ENCODE data around the gene ST8SIA4. TPM values are rescaled to one million over a fixed set of nuclear protein-coding genes. Genes with fewer than 3 reads are reported as not detected.

ST8SIA4 gene
- total RNA-seq, 2 donors from 2014 or later = 25.2 to 47.0 TPM

DNA sequence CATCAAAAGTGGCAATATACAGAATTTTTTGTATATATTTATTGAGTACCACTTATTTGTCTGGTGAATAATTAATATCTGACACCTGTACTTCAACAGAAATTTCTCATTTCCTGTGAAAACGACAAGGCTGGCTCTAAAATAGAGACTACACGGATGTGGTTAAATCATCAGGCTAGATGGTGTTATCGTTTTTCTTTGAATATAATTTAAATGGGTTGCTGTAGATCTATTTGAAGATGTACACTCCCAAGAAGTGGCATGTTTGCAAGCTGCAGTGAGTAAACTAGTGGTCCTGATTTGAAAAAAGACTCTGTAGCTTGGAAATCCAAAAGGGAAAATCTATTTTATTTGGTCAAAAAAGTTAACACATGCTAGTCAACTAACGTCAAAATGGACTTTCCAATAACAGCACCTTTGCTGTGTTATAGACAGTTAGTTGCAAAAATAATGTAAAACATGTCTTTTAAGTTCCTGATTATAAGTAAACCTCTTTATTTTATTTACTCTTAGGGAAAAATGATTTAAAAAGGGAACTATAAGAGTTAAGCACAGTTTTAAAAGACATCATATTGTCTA is 13.8 kb downstream of the ST8SIA4 start:
- H3K27ac Mint-ChIP-seq = no peak overlapping the region
- H3K4me1 Mint-ChIP-seq = no peaks in the 10 kb centered on the region
- peaks cover 48% of the 10 kb centered on the region for H3K36me3 ChIP-seq (ENCODE audit: control insufficient read depth, insufficient read depth, low read length)
- WGBS, 2 experiments (ENCODE audit: insufficient coverage in 1 of 2, insufficient read length in 1 of 2) = 79 to 100% methylated on average over 1 to 4 of the region's 4 CpGs
- peaks cover 10% of the 10 kb centered on the region for H3K36me3 Mint-ChIP-seq (ENCODE audit: low read depth)
- H3K4me1 ChIP-seq (ENCODE audit: control insufficient read depth, insufficient read depth, low read length) = no peaks in the 10 kb centered on the region
- H3K27ac ChIP-seq (ENCODE audit: low read depth, low read length) = no peak overlapping the region
- H3K27me3 Mint-ChIP-seq (ENCODE audit: insufficient read depth) = no peaks in the 10 kb centered on the region
- no peaks in the 10 kb centered on the region for H3K27me3 ChIP-seq (ENCODE audit: control insufficient read depth, insufficient read depth, low read length, poor library complexity, severe bottlenecking)
- no peaks in the 10 kb centered on the region for H3K9me3 Mint-ChIP-seq
- H3K4me3 ChIP-seq (ENCODE audit: low read length) = no peak overlapping the region
- no peak overlapping the region for H3K9ac ChIP-seq (ENCODE audit: extremely low read depth, low read length, poor library complexity, severe bottlenecking)
- TF ChIP-seq, protein P1, sequence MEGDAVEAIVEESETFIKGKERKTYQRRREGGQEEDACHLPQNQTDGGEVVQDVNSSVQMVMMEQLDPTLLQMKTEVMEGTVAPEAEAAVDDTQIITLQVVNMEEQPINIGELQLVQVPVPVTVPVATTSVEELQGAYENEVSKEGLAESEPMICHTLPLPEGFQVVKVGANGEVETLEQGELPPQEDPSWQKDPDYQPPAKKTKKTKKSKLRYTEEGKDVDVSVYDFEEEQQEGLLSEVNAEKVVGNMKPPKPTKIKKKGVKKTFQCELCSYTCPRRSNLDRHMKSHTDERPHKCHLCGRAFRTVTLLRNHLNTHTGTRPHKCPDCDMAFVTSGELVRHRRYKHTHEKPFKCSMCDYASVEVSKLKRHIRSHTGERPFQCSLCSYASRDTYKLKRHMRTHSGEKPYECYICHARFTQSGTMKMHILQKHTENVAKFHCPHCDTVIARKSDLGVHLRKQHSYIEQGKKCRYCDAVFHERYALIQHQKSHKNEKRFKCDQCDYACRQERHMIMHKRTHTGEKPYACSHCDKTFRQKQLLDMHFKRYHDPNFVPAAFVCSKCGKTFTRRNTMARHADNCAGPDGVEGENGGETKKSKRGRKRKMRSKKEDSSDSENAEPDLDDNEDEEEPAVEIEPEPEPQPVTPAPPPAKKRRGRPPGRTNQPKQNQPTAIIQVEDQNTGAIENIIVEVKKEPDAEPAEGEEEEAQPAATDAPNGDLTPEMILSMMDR (conservative IDR thresholded peaks at IDR 0.05) = no peak
- no peak overlapping the region for H3K4me3 Mint-ChIP-seq
- no peaks in the 10 kb centered on the region for H3K9me3 ChIP-seq (ENCODE audit: control insufficient read depth, low read length)
- DNase-seq = no peak

DNA sequence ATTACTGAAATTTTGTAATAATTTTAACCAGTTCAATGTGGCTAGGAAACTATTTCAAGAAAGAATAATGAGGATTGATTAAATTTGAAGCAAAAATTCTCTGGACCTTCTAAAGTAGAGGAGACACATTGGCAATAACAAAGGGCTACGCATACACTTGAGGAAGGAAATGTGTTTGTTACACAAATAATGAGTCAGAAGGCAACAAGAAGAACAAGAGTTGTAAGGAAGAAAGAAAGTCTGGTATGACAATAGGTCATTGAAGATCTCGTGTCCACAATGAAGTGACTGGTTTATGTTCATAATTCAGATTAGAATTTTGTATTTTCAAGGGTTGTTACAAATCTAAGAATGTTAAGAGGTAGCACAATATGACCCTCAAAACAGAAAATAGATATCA is 25.8 kb downstream of the ST8SIA4 start:
- H3K27ac Mint-ChIP-seq = no peak overlapping the region
- H3K36me3 Mint-ChIP-seq (ENCODE audit: low read depth) = peaks cover 21% of the 10 kb centered on the region

DNA sequence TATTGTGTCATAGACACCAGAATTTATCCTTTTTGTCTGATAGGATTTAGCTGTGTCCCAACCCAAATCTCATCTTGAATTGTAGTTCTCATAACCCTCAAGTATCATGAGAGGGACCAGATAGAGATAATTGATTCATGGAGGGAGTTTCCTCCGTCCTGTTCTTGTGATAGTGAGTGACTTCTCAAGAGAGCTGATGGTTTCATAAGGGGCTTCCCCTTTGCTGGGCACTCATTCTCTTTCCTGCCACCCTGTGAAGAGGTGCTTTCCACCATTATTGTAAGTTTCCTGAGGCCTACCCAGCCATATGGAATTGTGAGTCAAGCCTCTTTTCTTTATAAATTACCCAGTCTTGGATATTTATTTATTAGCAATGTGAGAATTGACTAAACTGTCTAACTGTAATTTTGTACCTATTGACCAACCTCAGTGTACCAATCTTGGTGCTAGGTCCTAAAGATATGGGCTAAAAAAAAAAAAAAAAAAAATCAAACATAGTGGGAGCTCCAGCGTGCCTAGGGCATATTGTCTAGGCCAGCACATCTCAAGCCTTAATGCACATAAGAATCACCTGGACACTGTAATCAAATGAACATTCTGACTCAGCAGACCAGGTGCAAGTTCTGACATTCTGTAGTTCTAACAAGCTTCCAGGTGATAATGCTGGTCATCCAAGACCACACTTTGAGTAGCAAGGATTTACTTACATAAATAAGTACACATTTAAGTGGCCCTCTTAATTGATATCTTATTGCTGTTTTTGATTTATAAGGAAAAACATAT is 30.5 kb downstream of the ST8SIA4 start:
- Histone ChIP-seq H3K36me3 (ENCODE audit: control insufficient read depth, insufficient read depth, low read length) (peaks cover 67% of the 10 kb centered on the region), H3K9me3 (ENCODE audit: control insufficient read depth, low read length) (no peaks in the 10 kb centered on the region), H3K27me3 (ENCODE audit: control insufficient read depth, insufficient read depth, low read length, poor library complexity, severe bottlenecking) (no peaks in the 10 kb centered on the region), H3K4me3 (ENCODE audit: low read length) (no peak overlapping the region), H3K4me1 (ENCODE audit: control insufficient read depth, insufficient read depth, low read length) (no peaks in the 10 kb centered on the region), H3K9ac (ENCODE audit: extremely low read depth, low read length, poor library complexity, severe bottlenecking) (no peak overlapping the region), H3K27ac (ENCODE audit: low read depth, low read length) (no peak overlapping the region)
- Mint-ChIP-seq H3K4me3 (no peak overlapping the region), H3K27me3 (ENCODE audit: insufficient read depth) (no peaks in the 10 kb centered on the region), H3K27ac (no peak overlapping the region), H3K36me3 (ENCODE audit: low read depth) (peaks cover 17% of the 10 kb centered on the region), H3K9me3 (no peaks in the 10 kb centered on the region), H3K4me1 (peaks cover 13% of the 10 kb centered on the region)
- TF ChIP-seq, protein P1 (conservative IDR thresholded peaks at IDR 0.05) = no peak
- DNase-seq = no peak
- 92 to 100% methylated on average over 2 of the region's 2 CpGs for WGBS, 2 experiments (ENCODE audit: insufficient coverage in 1 of 2, insufficient read length in 1 of 2)

More for the DNA sequence above, 25.8 kb downstream of the ST8SIA4 start:
- no peaks in the 10 kb centered on the region for H3K9me3 ChIP-seq (ENCODE audit: control insufficient read depth, low read length)
- H3K4me1 ChIP-seq (ENCODE audit: control insufficient read depth, insufficient read depth, low read length) = no peaks in the 10 kb centered on the region
- H3K36me3 ChIP-seq (ENCODE audit: control insufficient read depth, insufficient read depth, low read length) = peaks cover 77% of the 10 kb centered on the region
- TF ChIP-seq, protein P1 (conservative IDR thresholded peaks at IDR 0.05) = no peak
- Mint-ChIP-seq H3K9me3 (no peaks in the 10 kb centered on the region), H3K4me1 (peaks cover 13% of the 10 kb centered on the region), H3K27me3 (ENCODE audit: insufficient read depth) (no peaks in the 10 kb centered on the region), H3K4me3 (no peak overlapping the region)
- no peak overlapping the region for H3K27ac ChIP-seq (ENCODE audit: low read depth, low read length)
- no peak overlapping the region for H3K4me3 ChIP-seq (ENCODE audit: low read length)
- DNase-seq = no peak
- no peak overlapping the region for H3K9ac ChIP-seq (ENCODE audit: extremely low read depth, low read length, poor library complexity, severe bottlenecking)
- WGBS, 2 experiments (ENCODE audit: insufficient coverage in 1 of 2, insufficient read length in 1 of 2) = 87 to 99% methylated on average over 2 of the region's 2 CpGs
- H3K27me3 ChIP-seq (ENCODE audit: control insufficient read depth, insufficient read depth, low read length, poor library complexity, severe bottlenecking) = no peaks in the 10 kb centered on the region
